GM21825 (cell line): Measurements from ENCODE around the gene CETN3.
A peak's percentile ranks its signal among the peaks of the same experiment; 100 is the strongest.
"Not testable (repeated sequence)": the region's sequence is repeated elsewhere in the genome, so short reads cannot be mapped to it uniquely, and the experiment has no call there.

Source experiments
- ATAC-seq: cut with Tn5 transposase; IDR thresholded peaks from one replicate; pipeline ENCODE4 v1.9.1; 2021; ENCODE audit warnings: mild to moderate bottlenecking, moderate library complexity; ENCODE audit not compliant: unreplicated experiment

The CETN3 gene

GRCh38 chr5:90384389-90384788 lies 25.2 kb downstream of the CETN3 start:
- ATAC-seq: no peak

GRCh38 chr5:90383903-90384302 lies 25.7 kb downstream of the CETN3 start:
- no peak for ATAC-seq

DNA sequence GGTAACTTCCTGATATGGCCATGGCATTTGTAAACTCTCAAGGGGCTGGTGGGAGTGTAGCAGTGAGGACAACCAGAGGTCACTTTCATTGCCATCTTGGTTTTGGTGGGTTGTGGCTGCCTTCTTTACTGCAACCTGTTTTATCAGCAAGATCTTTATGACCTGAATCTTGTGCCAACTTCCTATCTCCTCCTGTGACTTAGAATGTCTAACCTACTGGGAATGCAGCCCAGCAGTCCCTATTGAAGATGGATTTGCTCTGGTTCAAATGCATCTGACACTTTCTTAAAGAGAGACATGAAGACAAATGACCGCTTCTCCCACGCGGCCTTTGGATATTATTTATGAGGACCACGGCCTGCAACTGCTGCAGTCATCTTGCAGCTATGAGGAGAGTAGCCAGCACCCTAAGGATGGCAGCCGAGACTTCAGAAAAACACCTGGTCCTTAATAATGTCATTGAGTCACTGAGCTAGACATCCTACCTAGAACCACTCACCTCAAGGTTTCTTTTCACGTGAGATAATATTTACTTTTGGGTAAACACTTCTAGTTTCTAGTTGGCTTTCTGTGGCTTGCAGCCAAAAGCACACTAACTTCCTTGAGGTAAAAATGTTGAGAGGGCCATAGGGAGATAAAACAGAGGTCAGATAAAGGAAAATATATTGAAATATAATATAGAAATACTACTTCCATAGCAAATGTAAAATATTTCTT lies 28.2 kb downstream of the CETN3 start:
- ATAC-seq: no peak

- ATAC-seq: no peak
Measured at GRCh38 chr5:90379652-90380051, 29.9 kb downstream of the CETN3 start.

DNA sequence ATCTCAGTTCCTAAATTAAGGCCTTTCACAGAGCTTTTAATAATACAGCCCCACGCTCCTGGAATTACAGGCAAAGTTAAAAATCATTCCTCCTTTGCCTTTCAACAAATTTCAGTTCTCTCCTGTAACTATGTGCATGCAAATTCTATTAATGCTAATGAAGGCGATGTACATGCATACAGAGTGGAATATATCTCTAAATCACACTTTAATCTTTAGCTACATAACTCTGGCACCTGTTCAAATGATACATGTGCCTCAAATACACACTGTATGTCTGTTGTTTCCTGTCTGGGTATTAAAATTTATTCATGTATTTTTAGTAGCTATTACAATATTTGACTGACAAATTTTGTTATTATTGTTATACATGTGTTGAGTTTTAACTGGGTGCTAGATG lies 30.8 kb downstream of the CETN3 start:
- ATAC-seq: no peak

- ATAC-seq: not testable (repeated sequence)
Measured at GRCh38 chr5:90371269-90371668, 38.3 kb downstream of the CETN3 start.

- ATAC-seq: peak; percentile 80
Measured at GRCh38 chr5:90368454-90369246, 40.9 kb downstream of the CETN3 start.

- no peak for ATAC-seq
Measured at GRCh38 chr5:90367879-90368278, 41.7 kb downstream of the CETN3 start.

GRCh38 chr5:90366948-90367347 lies 42.6 kb downstream of the CETN3 start:
- no peak for ATAC-seq

DNA sequence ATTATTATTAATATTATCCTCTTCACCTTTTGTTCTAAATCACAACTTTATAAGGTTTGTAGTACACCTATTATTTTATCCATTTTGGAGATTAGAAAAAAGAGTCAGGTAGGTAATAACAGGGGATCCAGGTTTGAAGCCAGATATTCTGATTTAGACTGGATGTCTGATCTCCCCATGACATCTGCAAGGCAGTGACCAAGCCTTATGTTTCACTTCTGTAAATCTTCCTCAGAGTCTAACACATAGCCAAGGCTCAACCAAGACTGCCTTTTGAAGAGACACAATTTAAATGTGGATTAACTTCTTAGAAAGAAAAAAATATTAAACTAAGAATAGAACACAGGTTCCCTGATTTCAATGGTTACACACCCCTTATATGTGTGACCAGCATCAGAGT lies 44.2 kb downstream of the CETN3 start:
- ATAC-seq: no peak

DNA sequence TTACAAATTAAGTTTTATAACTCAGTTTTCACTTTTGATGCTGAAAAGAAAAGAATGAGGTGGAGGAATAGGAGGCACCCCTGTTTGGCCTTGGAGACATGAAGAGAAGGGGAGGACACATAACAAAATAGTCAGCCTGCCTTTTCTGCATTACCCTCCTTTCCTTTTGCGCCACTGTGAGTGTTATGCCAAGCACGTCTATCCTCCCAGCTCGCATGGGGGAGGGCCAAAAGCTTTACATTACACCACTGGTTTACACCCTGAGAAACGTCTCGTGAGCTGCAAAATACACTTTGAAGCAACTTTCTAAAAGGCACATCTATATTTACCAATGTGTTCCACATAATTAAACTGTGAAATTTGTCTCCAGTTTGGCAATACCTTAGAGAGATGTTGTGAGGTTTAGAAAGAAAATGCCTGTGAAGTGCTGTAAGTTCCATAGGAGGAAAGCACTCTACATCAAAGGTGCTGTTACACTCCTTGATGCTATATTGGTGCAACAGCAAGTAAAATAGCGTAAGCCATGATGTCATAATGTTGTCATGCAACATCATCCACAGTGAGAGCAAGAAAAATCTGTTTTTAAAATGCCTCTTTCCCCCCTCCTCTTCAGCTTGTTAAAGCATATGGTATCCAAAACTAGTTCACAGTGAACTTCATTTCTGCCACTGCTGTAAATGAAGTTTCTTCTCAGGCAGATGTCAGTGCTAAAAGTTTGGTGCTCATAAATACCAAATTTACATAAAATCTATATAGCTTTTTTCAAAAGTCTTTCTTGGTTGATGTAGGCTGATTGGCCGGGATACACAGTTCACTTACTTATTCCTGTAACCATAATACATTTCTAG lies 50.3 kb downstream of the CETN3 start:
- no peak for ATAC-seq

- no peak for ATAC-seq
Measured at GRCh38 chr5:90356622-90357021, 52.9 kb downstream of the CETN3 start.

DNA sequence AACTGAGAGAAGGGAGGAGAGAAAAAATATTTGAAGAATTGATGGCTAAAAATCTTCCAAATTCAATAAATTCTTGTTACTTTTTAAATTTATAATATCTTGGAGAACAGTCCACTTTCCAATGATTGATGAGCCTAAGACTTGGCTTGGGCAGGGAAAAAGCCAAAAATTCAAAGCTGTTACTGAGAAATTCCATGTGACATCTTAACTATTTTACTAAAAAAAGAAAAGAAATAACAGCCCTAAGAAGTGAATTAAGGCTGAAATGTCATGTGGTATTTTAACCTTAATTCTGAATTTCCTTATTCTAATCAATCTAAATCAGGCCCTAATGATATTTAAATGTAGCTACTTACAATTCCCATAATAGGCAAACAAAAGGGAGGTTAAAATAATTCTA lies 53.4 kb downstream of the CETN3 start:
- no peak for ATAC-seq

GRCh38 chr5:90355635-90356034 lies 53.9 kb downstream of the CETN3 start:
- no peak for ATAC-seq

DNA sequence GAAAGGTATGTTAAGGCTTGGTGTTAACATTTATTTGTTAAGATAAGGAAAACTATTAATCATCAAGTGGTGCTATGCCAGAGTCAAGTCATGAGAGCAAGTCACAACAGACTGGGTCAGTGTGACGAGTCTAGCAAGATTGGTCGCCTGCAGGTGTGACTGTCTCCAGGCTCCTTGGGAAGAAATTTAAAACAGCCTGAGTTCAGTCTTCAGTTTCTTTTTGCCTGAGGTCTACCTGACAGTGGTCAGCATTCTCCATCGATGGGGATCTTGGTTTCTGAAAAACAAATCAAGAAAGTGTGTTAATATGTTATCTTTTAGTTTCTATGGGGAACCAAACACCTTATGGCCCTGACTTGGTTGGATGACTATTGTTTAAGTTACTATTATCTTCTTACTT lies 56.3 kb downstream of the CETN3 start:
- ATAC-seq: peak; percentile 87

DNA sequence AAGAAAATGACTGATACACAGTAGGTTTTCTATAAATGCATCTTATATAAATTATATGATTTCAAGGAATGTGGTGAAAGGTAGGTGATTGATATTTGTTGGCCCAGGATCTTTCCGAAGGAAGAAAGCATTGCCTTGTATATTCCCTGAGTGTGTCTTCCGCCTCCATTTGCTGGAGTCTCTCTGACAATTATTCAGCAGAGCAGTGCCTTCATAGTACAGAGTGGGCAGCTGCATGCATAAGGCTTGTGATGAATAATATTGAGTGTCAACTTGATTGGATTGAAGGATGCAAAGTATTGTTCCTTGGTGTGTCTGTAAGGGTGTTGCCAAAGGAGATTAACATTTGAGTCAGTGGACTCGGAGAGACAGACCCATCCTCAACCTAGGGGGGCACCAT lies 58.5 kb downstream of the CETN3 start:
- ATAC-seq: no peak

GRCh38 chr5:90347462-90347861 lies 62.1 kb downstream of the CETN3 start:
- ATAC-seq: peak; percentile 83

GRCh38 chr5:90345684-90346083 lies 63.9 kb downstream of the CETN3 start:
- ATAC-seq: no peak

DNA sequence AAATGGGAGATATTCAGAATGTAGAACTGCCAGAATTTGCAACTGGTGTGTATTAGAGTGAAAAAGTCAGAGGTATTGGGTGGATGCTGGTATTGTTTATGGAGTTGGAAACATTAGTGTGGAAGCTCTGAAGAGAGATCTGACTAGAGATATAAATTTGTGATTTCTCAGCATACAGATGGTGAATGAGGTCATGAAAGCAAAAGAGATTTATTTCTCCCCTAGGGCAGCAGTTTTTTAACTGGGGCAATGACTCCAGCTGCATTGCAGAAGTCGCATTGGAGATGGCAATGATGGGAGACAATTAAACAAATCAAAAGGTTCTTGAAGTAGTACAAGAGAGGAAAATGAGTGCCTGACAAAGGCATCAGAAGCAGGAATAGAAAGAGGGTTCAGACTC lies 64.9 kb downstream of the CETN3 start:
- no peak for ATAC-seq

DNA sequence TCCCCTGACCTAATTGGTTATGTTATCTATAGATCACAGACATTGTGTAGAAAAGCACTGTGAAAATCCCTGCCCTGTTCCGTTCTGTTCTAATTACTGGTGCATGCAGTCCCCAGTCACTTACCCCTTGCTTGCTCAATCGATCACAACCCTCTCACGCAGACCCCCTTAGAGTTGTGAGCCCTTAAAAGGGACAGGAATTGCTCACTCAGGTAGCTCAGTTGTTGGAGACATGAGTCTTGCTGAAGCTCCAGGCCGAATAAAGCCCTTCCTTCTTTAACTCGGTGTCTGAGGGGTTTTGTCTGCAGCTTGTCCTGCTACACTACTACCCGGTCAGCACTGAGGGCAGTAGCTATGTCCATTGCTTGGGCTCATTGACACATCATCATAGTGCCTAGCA lies 65.8 kb downstream of the CETN3 start:
- ATAC-seq: not testable (repeated sequence)

DNA sequence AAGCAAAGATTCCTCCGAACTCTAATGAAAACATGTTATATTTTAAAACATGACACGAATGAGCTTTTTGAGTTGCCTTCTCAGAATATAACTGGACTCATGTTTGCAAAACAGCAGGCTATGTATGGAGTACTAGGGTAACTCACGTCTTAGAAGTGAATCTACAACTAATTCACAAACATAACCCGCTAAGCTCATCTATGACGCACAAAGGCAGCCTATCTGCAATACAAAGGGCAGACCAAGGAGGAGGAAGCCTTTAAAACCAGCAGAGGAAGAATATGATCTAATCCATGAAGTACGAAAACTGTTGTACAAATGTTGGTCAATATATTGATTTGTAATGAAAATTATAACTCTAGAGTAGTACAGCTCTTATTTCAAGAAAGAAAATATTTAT lies 67.0 kb downstream of the CETN3 start:
- ATAC-seq: no peak
